Activated T-helper 1 cell treated with anti-CD3 and anti-CD28 coated beads, Interleukin-12 subunit alpha, Interleukin-12 subunit beta, Interleukin-2, Interleukin-4 antibody, amounts not matched to agents 30 ng/mL and 10 ng/mL and 1 ng/mL, durations not matched to agents 14 hours and 24 hours and 36 hours (primary cell): ENCODE measurements around the gene MYL12B. TPM values are rescaled to one million over a fixed set of nuclear protein-coding genes. Genes with fewer than 3 reads are reported as not detected.
"Not testable (repeated sequence)": the region's sequence is repeated elsewhere in the genome, so short reads cannot be mapped to it uniquely, and the experiment has no call there.

Experiments
- DNase-seq: peaks from one replicate; pipeline ENCODE4 v3.0.0; 2021; ENCODE audit warnings: low spot score
- H3K27ac Mint-ChIP-seq: one replicate; pipeline ENCODE4 v1.8.0; 2021; ENCODE audit warnings: mild to moderate bottlenecking, mixed read lengths
- H3K27me3 Mint-ChIP-seq: one replicate; pipeline ENCODE4 v1.8.0; 2022; ENCODE audit warnings: mild to moderate bottlenecking, moderate library complexity, mixed read lengths; ENCODE audit not compliant: insufficient read depth
- H3K36me3 Mint-ChIP-seq: one replicate; pipeline ENCODE4 v1.8.0; 2021; ENCODE audit warnings: low read depth, mixed read lengths
- H3K4me1 Mint-ChIP-seq: one replicate; pipeline ENCODE4 v1.8.0; 2021; ENCODE audit warnings: low read depth, mixed read lengths
- H3K4me3 Mint-ChIP-seq: one replicate; pipeline ENCODE4 v1.8.0; 2021; ENCODE audit warnings: mild to moderate bottlenecking, moderate library complexity, mixed read lengths
- H3K9me3 Mint-ChIP-seq: one replicate; pipeline ENCODE4 v1.8.0; 2021; ENCODE audit warnings: mixed read lengths
- intact Hi-C: fragments of 100-400 bp; cut with micrococcal nuclease; formaldehyde crosslinking; loops from one replicate; pipeline ENCODE4 v1.15.1; 2024
- total RNA-seq: library from RNA; stranded (reverse); gene quantifications from 2 replicates; pipeline ENCODE4 v1.2.3, GENCODE V29; 2022

The MYL12B gene
- total RNA-seq, 1 donor from 2014 or later = 235 TPM

GRCh38 chr18:3297025-3297984 is 35.4 kb downstream of the MYL12B start:
- peak; percentile 89 for DNase-seq
- Mint-ChIP-seq H3K27me3 (peaks cover 33% of the 10 kb centered on the region), H3K4me3 (peak overlapping the region; percentile 91), H3K27ac (peak overlapping the region; percentile 82), H3K9me3 (no peaks in the 10 kb centered on the region), H3K36me3 (no peaks in the 10 kb centered on the region), H3K4me1 (peaks cover 15% of the 10 kb centered on the region)
- intact Hi-C loops = loop anchor here (1.0 to 5.0 kb wide), 10 partner anchors 8 to 369 kb away; partner anchors contain the start of genes MYL12A and MYL12B

GRCh38 chr18:3304832-3305231 is 42.9 kb downstream of the MYL12B start:
- Mint-ChIP-seq H3K36me3 (no peaks in the 10 kb centered on the region), H3K27ac (peak overlapping the region; percentile 94), H3K27me3 (peaks cover 22% of the 10 kb centered on the region), H3K4me1 (peaks cover 23% of the 10 kb centered on the region), H3K9me3 (no peaks in the 10 kb centered on the region), H3K4me3 (no peak overlapping the region)
- DNase-seq = no peak
- intact Hi-C loops = loop anchor here (1.0 to 2.0 kb wide), 5 partner anchors 8 to 289 kb away; partner anchors contain the start of gene MYL12B

- intact Hi-C loops = loop anchor here (1.0 to 2.0 kb wide), 5 partner anchors 8 to 289 kb away; partner anchors contain the start of gene MYL12B
- Mint-ChIP-seq H3K27ac (peak overlapping the region; percentile 94), H3K4me3 (peak overlapping the region; percentile 3), H3K27me3 (peaks cover 17% of the 10 kb centered on the region), H3K4me1 (peaks cover 23% of the 10 kb centered on the region), H3K36me3 (no peaks in the 10 kb centered on the region), H3K9me3 (no peaks in the 10 kb centered on the region)
- DNase-seq = peak; percentile 44
Measured at GRCh38 chr18:3305354-3305762, 43.4 kb downstream of the MYL12B start.

- peaks cover 23% of the 10 kb centered on the region for H3K4me1 Mint-ChIP-seq
- no peak for DNase-seq
- peak overlapping the region; percentile 94 for H3K27ac Mint-ChIP-seq
- no peaks in the 10 kb centered on the region for H3K9me3 Mint-ChIP-seq
- H3K4me3 Mint-ChIP-seq = peak overlapping the region; percentile 63
- intact Hi-C loops = loop anchor here (1.0 to 2.0 kb wide), 5 partner anchors 9 to 288 kb away; partner anchors contain the start of gene MYL12B
- H3K36me3 Mint-ChIP-seq = no peaks in the 10 kb centered on the region
- peaks cover 16% of the 10 kb centered on the region for H3K27me3 Mint-ChIP-seq
Measured at GRCh38 chr18:3305933-3306332, 44.0 kb downstream of the MYL12B start.

- intact Hi-C loops = no loop called here
- H3K27me3 Mint-ChIP-seq = peaks cover 11% of the 10 kb centered on the region
- H3K4me1 Mint-ChIP-seq = peaks cover 23% of the 10 kb centered on the region
- H3K27ac Mint-ChIP-seq = peak overlapping the region; percentile 94
- no peak overlapping the region for H3K4me3 Mint-ChIP-seq
- no peaks in the 10 kb centered on the region for H3K36me3 Mint-ChIP-seq
- no peak for DNase-seq
- H3K9me3 Mint-ChIP-seq = no peaks in the 10 kb centered on the region
Measured at GRCh38 chr18:3306391-3306790, 44.5 kb downstream of the MYL12B start.

- Mint-ChIP-seq H3K27ac (no peak overlapping the region), H3K36me3 (no peaks in the 10 kb centered on the region), H3K27me3 (peaks cover 6% of the 10 kb centered on the region), H3K9me3 (peaks cover 4% of the 10 kb centered on the region), H3K4me3 (no peak overlapping the region), H3K4me1 (peaks cover 5% of the 10 kb centered on the region)
- intact Hi-C loops = no loop called here
- DNase-seq = no peak
Measured at GRCh38 chr18:3313685-3314084, 51.8 kb downstream of the MYL12B start.

GRCh38 chr18:3315344-3315743 is 53.4 kb downstream of the MYL12B start:
- H3K4me1 Mint-ChIP-seq, intact Hi-C loops, H3K4me3 Mint-ChIP-seq, H3K36me3 Mint-ChIP-seq, DNase-seq, H3K27ac Mint-ChIP-seq, H3K27me3 Mint-ChIP-seq, H3K9me3 Mint-ChIP-seq: not testable (repeated sequence)

- H3K4me1 Mint-ChIP-seq = peaks cover 12% of the 10 kb centered on the region
- no peak for DNase-seq
- H3K27me3 Mint-ChIP-seq = peaks cover 9% of the 10 kb centered on the region
- H3K4me3 Mint-ChIP-seq = no peak overlapping the region
- peaks cover 4% of the 10 kb centered on the region for H3K9me3 Mint-ChIP-seq
- intact Hi-C loops = no loop called here
- H3K27ac Mint-ChIP-seq = no peak overlapping the region
- no peaks in the 10 kb centered on the region for H3K36me3 Mint-ChIP-seq
Measured at GRCh38 chr18:3319399-3319798, 57.5 kb downstream of the MYL12B start.

GRCh38 chr18:3319894-3320454 is 58.0 kb downstream of the MYL12B start:
- intact Hi-C loops = no loop called here
- Mint-ChIP-seq H3K4me3 (no peak overlapping the region), H3K27me3 (peaks cover 9% of the 10 kb centered on the region), H3K9me3 (peaks cover 4% of the 10 kb centered on the region), H3K4me1 (peaks cover 12% of the 10 kb centered on the region), H3K36me3 (no peaks in the 10 kb centered on the region), H3K27ac (no peak overlapping the region)
- DNase-seq = no peak

GRCh38 chr18:3321133-3321812 is 59.3 kb downstream of the MYL12B start:
- intact Hi-C loops = no loop called here
- Mint-ChIP-seq H3K4me3 (no peak overlapping the region), H3K4me1 (peaks cover 12% of the 10 kb centered on the region), H3K27me3 (peaks cover 6% of the 10 kb centered on the region), H3K9me3 (no peaks in the 10 kb centered on the region), H3K36me3 (no peaks in the 10 kb centered on the region), H3K27ac (no peak overlapping the region)
- DNase-seq = no peak

GRCh38 chr18:3323900-3324299 is 62.0 kb downstream of the MYL12B start:
- Mint-ChIP-seq H3K27ac (no peak overlapping the region), H3K36me3 (no peaks in the 10 kb centered on the region), H3K9me3 (no peaks in the 10 kb centered on the region), H3K4me1 (peaks cover 8% of the 10 kb centered on the region), H3K4me3 (no peak overlapping the region), H3K27me3 (peaks cover 6% of the 10 kb centered on the region)
- DNase-seq = no peak
- intact Hi-C loops = loop anchor here (2.0 kb wide), 1 partner anchor 43 kb away; no protein-coding TSS in a partner anchor
